Urinary bladder (tissue), 4 donors: ENCODE measurements around the gene C1QTNF3. TPM values are rescaled to one million over a fixed set of nuclear protein-coding genes. Genes with fewer than 3 reads are reported as not detected.

Experiments
- DNase-seq: peaks from one replicate; pipeline ENCODE4 v3.0.0-alpha.2; 2015; ENCODE audit errors: extremely low spot score
- H3K27ac ChIP-seq: one replicate; pipeline ENCODE4 v1.5.1; 2013; ENCODE audit warnings: low read depth, mild to moderate bottlenecking, moderate library complexity
- H3K36me3 ChIP-seq: one replicate; pipeline ENCODE4 v1.6.1; 2013; ENCODE audit warnings: mild to moderate bottlenecking, moderate library complexity; ENCODE audit not compliant: insufficient read depth
- H3K4me1 ChIP-seq: one replicate; pipeline ENCODE4 v1.6.1; 2013; ENCODE audit warnings: mild to moderate bottlenecking, moderate library complexity; ENCODE audit not compliant: insufficient read depth
- H3K4me3 ChIP-seq: one replicate; pipeline ENCODE4 v1.5.1; 2013; ENCODE audit warnings: low read depth, low read length
- WGBS: extraction: QIAGEN DNeasy Blood & Tissue Kit; methylation state at CpG from one replicate; pipeline ENCODE4 v1.1.7; 2013; 5-methylcytosine and 5-hydroxymethylcytosine counted together
- polyA plus RNA-seq: library from polyadenylated mRNA; stranded (reverse); fragments of 200-250 nt; gene quantifications from one replicate; pipeline ENCODE4 v1.2.3, GENCODE V29; 2013
- total RNA-seq: library from RNA; depleted of rRNA; stranded (reverse); fragments of >200 nt; gene quantifications from one replicate; pipeline ENCODE4 v1.2.3, GENCODE V29; 2014
- donor health status: healthy with polysubstance abuse.
- donor health status: healthy.

C1QTNF3 gene
- total and polyA plus RNA-seq, 2 donors = 4.4 to 87.9 TPM

DNA sequence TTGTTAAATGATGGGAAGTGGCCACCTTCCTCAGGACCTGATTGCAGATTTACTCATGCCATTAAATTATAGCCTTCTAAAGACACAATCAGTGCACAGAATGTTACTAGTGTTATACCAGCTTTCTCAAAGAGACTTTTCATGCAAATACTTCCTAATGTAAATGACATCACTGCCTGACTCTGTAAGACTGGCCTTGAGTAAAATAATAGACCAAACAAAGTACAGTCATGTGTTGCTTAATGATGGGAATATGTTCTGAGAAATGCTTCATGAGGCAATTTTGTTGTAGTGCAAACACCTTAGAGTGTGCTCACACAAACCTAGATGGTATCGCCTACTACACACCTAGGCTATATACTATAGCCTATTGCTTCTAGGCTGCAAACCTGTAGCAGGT is 17.0 kb upstream of the C1QTNF3 start:
- 98% methylated on average over 1 of the region's 1 CpG for WGBS
- no peaks in the 10 kb centered on the region for H3K36me3 ChIP-seq
- no peaks in the 10 kb centered on the region for H3K4me1 ChIP-seq
- no peak for DNase-seq
- no peak overlapping the region for H3K27ac ChIP-seq
- no peak overlapping the region for H3K4me3 ChIP-seq

DNA sequence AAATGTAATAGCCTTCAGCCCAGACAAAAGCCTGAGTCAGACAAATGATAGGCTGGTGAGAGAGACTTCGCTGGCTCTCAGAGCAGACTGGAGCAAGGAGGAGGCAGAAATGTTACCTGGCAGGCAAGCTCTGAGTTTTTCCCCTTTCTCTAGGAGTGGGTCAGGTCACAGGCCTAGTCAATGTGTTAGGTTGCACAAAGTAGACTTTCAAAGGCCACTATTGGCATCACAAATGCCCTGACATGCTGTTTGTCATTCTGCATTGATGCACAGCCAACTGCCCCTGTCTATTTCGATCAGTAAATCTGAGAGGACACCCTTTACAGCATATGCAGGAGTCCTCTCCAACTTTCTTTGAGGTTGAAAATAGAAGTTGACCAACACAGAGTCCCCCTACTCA is 15.5 kb upstream of the C1QTNF3 start:
- DNase-seq = no peak
- Histone ChIP-seq H3K4me1 (no peaks in the 10 kb centered on the region), H3K36me3 (no peaks in the 10 kb centered on the region), H3K4me3 (no peak overlapping the region), H3K27ac (no peak overlapping the region)
- 95% methylated on average over 2 of the region's 2 CpGs for WGBS

- Histone ChIP-seq H3K27ac (no peak overlapping the region), H3K4me3 (no peak overlapping the region), H3K4me1 (no peaks in the 10 kb centered on the region), H3K36me3 (no peaks in the 10 kb centered on the region)
- no peak for DNase-seq
- 91% methylated on average over 5 of the region's 5 CpGs for WGBS
Observed at GRCh38 chr5:34057569-34057968, 14.6 kb upstream of the C1QTNF3 start.

DNA sequence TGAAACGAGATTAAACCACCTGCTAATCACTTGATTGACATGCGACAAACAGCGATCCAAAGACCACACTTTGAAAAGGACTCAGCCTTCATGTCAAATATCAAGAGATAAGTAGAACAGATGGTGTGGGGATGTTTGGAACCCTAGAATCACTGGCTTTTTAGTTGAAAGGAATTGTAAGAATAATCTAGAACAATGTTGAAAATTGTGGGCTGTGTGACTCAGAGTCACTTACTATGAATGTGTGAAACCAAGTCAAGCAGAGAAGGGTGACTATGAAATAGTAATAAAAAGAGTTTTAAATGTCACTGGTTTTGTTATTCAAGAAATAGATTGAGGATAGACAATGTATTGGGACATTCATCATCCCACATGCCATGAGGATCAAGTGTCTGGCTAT is 14.1 kb upstream of the C1QTNF3 start:
- Histone ChIP-seq H3K36me3 (no peaks in the 10 kb centered on the region), H3K27ac (no peak overlapping the region), H3K4me3 (no peak overlapping the region), H3K4me1 (no peaks in the 10 kb centered on the region)
- 97% methylated on average over 3 of the region's 3 CpGs for WGBS
- no peak for DNase-seq

GRCh38 chr5:34055667-34056066 is 12.7 kb upstream of the C1QTNF3 start:
- H3K27ac ChIP-seq = no peak overlapping the region
- H3K36me3 ChIP-seq = no peaks in the 10 kb centered on the region
- no peak for DNase-seq
- no peaks in the 10 kb centered on the region for H3K4me1 ChIP-seq
- 62% methylated on average over 3 of the region's 3 CpGs for WGBS
- no peak overlapping the region for H3K4me3 ChIP-seq

GRCh38 chr5:34054400-34054729 is 11.4 kb upstream of the C1QTNF3 start:
- no peaks in the 10 kb centered on the region for H3K36me3 ChIP-seq
- no peak overlapping the region for H3K4me3 ChIP-seq
- no peak overlapping the region for H3K27ac ChIP-seq
- no peaks in the 10 kb centered on the region for H3K4me1 ChIP-seq
- no peak for DNase-seq
- 83% methylated on average over 1 of the region's 1 CpG for WGBS

DNA sequence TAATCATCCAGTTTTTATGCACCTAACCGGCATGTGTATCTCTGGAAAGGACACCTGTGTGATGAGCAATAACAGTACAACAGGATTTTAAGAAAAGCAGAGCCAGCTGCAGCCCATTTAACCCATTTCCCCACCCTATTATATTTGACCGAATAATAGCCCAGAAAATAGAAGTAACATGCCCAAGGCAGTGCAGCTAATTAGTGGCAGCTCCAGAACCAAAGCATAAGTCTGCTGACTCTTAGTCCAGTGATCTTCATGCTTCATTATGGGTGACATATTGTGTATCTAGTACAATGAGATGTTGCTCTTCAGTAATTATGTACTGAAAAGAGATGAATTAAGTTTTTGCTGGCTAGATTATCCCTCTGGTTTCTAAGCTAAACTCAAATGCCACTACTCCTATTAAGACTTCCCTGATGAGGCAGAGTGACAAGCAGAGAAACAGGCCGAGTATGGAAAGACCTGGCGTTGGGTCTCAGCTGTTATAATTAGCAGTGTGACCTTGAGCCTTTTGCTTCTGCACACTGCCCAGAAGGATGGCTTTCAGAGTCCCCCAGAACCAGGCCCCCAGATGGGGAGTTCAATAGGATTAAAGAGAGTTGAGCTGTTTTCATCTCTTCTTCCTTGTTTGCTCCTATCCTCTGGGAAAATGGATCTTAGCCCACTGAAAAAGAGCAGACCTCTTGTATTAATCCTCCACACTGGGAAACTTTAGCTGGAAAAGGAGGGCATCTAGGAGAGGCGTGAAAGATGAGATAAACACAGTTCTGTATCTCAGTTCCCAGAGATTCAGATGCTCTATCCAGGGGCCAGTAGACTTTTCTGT is 10.8 kb upstream of the C1QTNF3 start:
- 74% methylated on average over 5 of the region's 5 CpGs for WGBS
- Histone ChIP-seq H3K36me3 (no peaks in the 10 kb centered on the region), H3K4me3 (no peak overlapping the region), H3K27ac (no peak overlapping the region), H3K4me1 (no peaks in the 10 kb centered on the region)
- DNase-seq = no peak

DNA sequence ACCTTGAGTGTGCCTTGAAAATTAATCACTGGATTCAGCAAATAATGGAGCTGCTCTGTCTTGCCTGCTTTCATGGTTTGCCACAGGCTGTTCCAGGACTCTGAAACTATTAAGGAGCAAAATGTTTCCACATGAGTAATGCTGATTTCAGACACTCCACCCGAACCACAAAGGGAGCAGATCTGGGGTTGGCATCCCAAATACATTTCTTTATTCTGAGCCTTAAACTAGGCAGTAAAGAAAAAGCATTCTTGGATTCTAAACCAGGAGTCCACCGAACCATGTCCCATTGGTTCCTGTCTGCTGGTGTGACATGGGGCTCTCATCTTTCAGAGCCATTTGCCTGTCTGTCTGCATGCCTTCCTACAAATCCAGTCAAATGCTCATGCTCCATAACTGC is 10.1 kb upstream of the C1QTNF3 start:
- no peak overlapping the region for H3K27ac ChIP-seq
- H3K4me1 ChIP-seq = no peaks in the 10 kb centered on the region
- no peaks in the 10 kb centered on the region for H3K36me3 ChIP-seq
- H3K4me3 ChIP-seq = no peak overlapping the region
- DNase-seq = no peak
- 52% methylated on average over 2 of the region's 2 CpGs for WGBS

DNA sequence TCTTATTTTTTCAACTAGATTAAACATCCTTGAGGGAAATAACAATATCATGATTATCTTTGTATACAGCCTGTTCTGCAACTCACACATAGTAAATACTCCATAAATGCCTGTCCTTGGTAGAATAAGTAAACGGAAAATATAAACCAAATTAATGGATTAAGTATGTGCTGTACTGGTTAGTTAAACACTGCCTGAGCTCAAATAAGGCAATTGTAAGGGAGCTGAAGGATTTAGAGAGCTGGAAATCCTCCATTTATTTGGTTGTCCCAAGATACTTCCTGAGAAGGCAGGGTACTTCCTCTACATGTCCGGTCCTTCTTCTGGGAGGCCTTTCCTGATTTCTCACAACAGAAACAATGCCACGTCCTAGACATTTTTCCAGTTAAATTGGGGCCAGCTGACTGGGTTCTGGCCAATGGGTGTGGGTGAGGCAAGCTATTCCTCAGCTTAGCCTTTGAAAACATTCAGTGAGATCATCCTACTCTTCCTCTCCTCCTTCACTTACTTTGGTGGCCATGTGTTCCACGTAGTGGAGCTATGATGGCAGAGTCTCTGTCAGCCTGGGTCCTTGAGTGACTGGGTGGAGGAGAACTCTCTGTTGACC is 8.5 kb upstream of the C1QTNF3 start:
- DNase-seq = no peak
- Histone ChIP-seq H3K36me3 (no peaks in the 10 kb centered on the region), H3K4me1 (no peaks in the 10 kb centered on the region), H3K27ac (no peak overlapping the region), H3K4me3 (no peak overlapping the region)
- 84% methylated on average over 4 of the region's 4 CpGs for WGBS

DNA sequence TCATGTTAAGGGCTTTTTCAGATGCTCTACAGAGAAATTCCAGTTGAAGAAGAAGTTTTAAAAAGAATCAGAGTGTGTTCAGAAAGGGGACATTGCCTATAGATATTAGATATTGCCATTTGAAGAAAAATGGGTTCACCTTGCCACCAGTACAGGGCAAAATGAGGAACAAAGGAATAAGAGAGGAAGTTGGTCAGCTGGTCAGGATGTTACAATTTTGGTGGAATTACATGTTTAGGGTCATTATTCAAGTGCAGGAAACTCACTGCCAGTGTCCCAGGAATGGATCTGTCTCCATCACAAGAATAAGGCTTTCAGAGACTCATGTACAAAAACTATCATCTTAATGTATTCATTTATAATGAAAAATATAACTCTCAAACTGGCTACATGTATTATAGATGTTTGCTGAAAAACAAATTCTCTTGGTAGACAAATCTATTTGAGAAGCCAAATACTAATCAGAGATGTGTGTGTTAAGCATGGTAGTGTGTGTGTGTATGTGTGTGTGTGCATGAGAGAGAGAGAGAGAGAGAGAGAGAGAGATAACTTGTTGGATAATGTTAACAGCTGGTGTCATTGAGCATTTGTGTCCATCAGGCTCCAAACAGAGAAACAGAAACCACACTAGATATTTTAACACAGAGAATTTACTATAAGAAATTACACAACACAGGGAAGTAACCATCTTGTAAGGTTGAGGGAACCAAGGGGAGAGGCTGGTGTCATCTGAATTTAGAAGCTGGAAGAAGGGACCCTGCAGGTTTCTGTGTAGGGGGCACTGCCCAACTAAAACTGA is 5.0 kb upstream of the C1QTNF3 start:
- Histone ChIP-seq H3K27ac (no peak overlapping the region), H3K4me3 (no peak overlapping the region), H3K4me1 (no peaks in the 10 kb centered on the region), H3K36me3 (no peaks in the 10 kb centered on the region)
- DNase-seq = no peak

DNA sequence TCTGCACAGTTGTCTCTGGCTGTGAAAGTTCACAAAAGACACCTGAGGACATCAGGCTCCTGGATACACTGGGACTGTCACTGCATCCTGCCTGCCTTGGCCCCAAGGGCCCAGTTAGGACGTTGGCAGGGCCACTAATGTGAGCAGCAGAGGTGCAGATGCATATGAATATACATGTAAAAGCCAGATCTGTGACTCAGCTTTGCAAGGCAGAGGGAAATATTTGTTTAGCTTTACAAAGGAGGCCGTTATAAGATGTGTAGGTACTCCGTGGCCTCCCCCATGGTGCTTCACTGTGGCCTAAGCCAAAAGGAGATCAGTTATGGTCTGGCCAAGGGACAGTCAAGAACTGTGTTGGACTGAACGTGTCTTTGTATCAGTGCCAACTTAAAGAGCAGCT is 4.1 kb upstream of the C1QTNF3 start:
- no peak for DNase-seq
- no peaks in the 10 kb centered on the region for H3K36me3 ChIP-seq
- WGBS = 88% methylated on average over 4 of the region's 4 CpGs
- H3K4me3 ChIP-seq = no peak overlapping the region
- H3K4me1 ChIP-seq = no peaks in the 10 kb centered on the region
- no peak overlapping the region for H3K27ac ChIP-seq

DNA sequence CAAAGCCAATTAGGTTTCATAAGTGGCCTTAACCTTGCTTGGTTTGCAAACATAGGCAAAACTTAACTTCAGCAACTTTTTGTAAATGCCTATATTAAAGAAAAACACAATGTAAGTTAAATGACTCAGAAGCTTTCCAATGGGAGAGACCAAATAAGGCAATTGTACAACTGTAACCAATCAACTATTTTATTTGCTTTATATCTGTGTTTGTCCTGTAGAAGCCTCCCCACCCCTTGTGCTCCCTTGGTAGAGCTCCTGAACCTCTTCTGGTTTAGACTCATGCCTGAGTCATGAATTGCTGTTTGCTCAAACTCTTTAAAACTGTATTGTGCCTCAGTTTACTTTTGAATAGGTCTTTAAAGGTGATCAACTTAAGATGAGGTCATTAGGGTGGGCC is 3.0 kb upstream of the C1QTNF3 start:
- no peaks in the 10 kb centered on the region for H3K36me3 ChIP-seq
- H3K27ac ChIP-seq = no peak overlapping the region
- H3K4me3 ChIP-seq = no peak overlapping the region
- no peak for DNase-seq
- H3K4me1 ChIP-seq = no peaks in the 10 kb centered on the region

DNA sequence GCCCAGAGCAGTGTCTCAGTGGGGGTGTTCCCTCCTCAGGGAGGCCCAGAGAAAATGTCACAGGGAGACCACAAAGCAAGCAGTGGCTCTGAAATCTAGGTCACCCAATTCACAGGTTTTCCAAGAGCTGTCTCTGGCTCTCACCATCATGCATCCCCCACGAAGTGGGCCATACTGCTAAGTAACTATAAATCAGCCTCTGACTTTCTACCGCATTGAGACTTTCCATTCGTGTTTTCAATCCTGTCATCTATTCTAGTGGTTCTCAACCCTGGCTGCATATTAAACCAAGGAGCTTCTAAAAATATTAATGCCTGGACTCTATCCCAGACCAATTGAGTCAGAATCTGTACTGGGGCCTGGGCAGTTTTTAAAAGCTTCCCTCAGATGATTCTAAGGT is 2.0 kb upstream of the C1QTNF3 start:
- DNase-seq = no peak
- Histone ChIP-seq H3K4me3 (no peak overlapping the region), H3K36me3 (no peaks in the 10 kb centered on the region), H3K27ac (no peak overlapping the region), H3K4me1 (no peaks in the 10 kb centered on the region)
- WGBS = 48% methylated on average over 3 of the region's 3 CpGs

- Histone ChIP-seq H3K36me3 (no peaks in the 10 kb centered on the region), H3K4me1 (no peaks in the 10 kb centered on the region), H3K4me3 (no peak overlapping the region), H3K27ac (no peak overlapping the region)
- no peak for DNase-seq
- 69% methylated on average over 7 of the region's 7 CpGs for WGBS
Observed at GRCh38 chr5:34042321-34042720, 692 bp downstream of the C1QTNF3 start.
